ENCODE data around the gene PPM1H.
"Not testable (repeated sequence)": the region's sequence is repeated elsewhere in the genome, so short reads cannot be mapped to it uniquely, and the experiment has no call there.

The PPM1H gene

DNA sequence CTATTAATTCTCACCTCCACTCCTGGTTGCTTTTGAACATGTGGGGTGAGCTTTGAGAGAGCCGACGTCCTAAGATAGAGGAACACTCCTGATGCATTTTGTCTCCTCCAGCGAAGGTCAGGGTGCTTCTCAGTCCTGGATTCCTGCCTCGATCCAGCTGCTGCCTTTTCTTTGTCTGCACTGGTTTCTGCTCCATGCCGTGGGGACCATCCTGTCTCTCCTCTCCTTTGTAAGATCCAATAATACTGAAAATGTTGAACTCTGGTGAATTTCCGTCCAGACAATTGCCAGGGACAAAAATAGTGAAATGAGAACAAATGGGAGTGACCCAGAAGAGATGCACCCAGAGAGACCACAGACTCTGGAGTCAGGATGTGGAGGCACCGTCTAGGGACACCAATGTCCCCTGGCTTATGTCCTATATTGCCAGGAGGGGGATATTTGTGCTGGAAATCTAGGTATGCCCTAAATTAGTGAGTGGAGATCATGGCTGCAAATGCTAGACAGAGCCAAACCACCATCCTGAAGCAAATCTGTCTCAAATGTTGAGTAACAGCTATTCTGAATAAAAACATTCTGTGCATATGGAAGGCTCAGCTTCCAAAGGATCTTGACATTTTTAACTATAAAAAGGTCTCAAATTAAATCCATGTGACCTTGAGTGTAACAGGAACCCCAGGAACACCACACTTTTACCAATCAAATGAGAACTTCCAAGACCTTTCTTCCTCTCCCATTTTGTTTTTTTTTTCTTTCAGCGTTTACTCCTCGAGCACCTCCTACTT lies 170.9 kb downstream of the PPM1H start:
- Histone ChIP-seq H3K27me3 (ENCODE audit: insufficient read depth, low read depth, severe bottlenecking) (no peaks in the 10 kb centered on the region), H3K27ac (no peak overlapping the region), H3K36me3 (no peaks in the 10 kb centered on the region; the same call in 1 of the 2 replicates), H3K4me3 (ENCODE audit: low read depth, low read length) (no peak overlapping the region), H3K9me3 (ENCODE audit: severe bottlenecking) (no peaks in the 10 kb centered on the region)
- DNase-seq = no peak
- TF ChIP-seq, protein P1, sequence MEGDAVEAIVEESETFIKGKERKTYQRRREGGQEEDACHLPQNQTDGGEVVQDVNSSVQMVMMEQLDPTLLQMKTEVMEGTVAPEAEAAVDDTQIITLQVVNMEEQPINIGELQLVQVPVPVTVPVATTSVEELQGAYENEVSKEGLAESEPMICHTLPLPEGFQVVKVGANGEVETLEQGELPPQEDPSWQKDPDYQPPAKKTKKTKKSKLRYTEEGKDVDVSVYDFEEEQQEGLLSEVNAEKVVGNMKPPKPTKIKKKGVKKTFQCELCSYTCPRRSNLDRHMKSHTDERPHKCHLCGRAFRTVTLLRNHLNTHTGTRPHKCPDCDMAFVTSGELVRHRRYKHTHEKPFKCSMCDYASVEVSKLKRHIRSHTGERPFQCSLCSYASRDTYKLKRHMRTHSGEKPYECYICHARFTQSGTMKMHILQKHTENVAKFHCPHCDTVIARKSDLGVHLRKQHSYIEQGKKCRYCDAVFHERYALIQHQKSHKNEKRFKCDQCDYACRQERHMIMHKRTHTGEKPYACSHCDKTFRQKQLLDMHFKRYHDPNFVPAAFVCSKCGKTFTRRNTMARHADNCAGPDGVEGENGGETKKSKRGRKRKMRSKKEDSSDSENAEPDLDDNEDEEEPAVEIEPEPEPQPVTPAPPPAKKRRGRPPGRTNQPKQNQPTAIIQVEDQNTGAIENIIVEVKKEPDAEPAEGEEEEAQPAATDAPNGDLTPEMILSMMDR (IDR thresholded peaks at IDR 0.05; ENCODE audit: low read depth, low read length) = no peak

DNA sequence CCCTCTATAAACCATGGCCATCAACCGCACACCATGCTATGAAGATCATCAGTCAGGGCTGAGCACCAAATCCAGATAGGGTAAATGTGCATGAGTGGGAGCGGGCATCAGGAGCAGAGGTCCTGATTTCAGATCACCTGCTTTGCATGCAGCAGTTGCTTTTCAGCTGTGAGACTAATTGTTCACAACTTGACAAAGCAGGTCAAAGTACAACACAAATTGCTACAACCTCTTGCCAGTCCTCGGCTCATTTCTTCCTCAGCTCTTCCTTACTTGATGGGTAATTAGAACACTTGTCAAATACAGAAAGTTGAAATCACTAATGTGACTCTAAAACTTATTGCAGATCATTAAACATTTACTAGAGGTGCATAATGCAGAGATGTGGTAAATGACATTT lies 171.6 kb downstream of the PPM1H start:
- TF ChIP-seq, protein P1 (IDR thresholded peaks at IDR 0.05; ENCODE audit: low read depth, low read length) = no peak
- Histone ChIP-seq H3K9me3 (ENCODE audit: severe bottlenecking) (no peaks in the 10 kb centered on the region), H3K4me3 (ENCODE audit: low read depth, low read length) (no peak overlapping the region), H3K27me3 (ENCODE audit: insufficient read depth, low read depth, severe bottlenecking) (no peaks in the 10 kb centered on the region), H3K36me3 (no peaks in the 10 kb centered on the region; the same call in 1 of the 2 replicates), H3K27ac (no peak overlapping the region)
- no peak for DNase-seq

DNA sequence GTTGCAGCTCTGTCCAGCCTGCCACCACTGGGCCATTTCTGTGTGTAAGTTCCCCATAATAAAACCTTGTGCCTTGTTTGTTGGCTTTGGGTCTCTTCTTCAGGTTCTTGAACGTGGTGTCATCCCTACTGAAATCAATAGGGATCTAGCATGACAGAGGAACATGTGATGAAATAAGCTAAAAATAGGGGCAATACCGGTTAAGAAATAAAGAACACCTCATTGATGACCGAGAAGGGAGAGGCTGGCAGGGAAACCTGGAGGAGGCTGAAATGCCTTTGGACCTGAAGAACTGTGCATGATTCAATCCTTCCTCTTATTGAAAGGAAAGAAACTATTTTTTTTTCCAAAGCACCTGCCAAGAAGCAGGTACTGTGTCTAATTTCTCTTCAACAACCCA lies 172.3 kb downstream of the PPM1H start:
- no peak for DNase-seq
- H3K9me3 ChIP-seq (ENCODE audit: severe bottlenecking) = no peaks in the 10 kb centered on the region
- H3K4me3 ChIP-seq (ENCODE audit: low read depth, low read length) = no peak overlapping the region
- no peak overlapping the region for H3K27ac ChIP-seq
- no peaks in the 10 kb centered on the region for H3K27me3 ChIP-seq (ENCODE audit: insufficient read depth, low read depth, severe bottlenecking)
- TF ChIP-seq, protein P1 (IDR thresholded peaks at IDR 0.05; ENCODE audit: low read depth, low read length) = no peak
- H3K36me3 ChIP-seq = no peaks in the 10 kb centered on the region; the same call in 1 of the 2 replicates

DNA sequence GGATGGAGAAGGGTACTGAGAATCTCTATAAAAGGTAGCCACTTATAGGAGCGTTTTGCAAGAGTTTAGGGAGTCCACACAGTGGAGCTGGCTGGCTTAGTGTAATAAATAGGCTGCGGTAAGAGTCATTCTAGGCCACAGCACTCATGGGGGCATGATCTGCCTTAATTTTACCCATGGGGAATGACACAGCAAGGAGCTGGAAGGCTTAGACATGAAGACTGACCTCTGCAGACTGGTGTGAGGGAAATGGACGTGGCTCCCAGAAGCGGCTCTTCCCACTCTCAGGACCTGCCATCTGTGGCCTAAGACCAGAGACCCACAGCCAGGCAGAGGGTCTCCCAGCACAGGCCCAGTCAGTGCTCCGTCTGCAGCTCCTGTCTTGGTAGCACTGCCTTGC lies 173.3 kb downstream of the PPM1H start:
- H3K9me3 ChIP-seq (ENCODE audit: severe bottlenecking) = no peaks in the 10 kb centered on the region
- no peak overlapping the region for H3K4me3 ChIP-seq (ENCODE audit: low read depth, low read length)
- DNase-seq = no peak
- H3K27ac ChIP-seq = no peak overlapping the region
- TF ChIP-seq, protein P1 (IDR thresholded peaks at IDR 0.05; ENCODE audit: low read depth, low read length) = no peak
- no peaks in the 10 kb centered on the region for H3K27me3 ChIP-seq (ENCODE audit: insufficient read depth, low read depth, severe bottlenecking)
- H3K36me3 ChIP-seq = no peaks in the 10 kb centered on the region; the same call in 1 of the 2 replicates

DNA sequence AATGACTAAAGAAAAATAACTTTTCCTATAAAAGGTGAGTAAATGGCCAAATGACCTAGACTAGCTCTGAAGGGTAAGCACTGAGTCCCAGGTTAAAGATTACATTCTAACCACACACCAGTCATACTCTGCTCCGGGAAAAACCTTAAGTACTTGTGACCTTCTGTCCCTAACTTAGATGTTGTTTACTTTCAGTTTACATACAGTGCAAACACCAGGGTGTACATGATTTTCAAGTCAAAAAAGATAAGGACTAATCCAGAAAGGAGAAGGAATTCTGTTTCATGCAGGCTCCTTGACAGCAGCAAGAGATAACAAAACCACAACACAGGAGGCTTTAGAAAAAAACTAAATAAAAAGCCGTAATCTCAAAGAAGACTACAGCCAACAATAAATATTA lies 174.2 kb downstream of the PPM1H start:
- H3K4me3 ChIP-seq (ENCODE audit: low read depth, low read length) = no peak overlapping the region
- H3K27me3 ChIP-seq (ENCODE audit: insufficient read depth, low read depth, severe bottlenecking) = no peaks in the 10 kb centered on the region
- TF ChIP-seq, protein P1 (IDR thresholded peaks at IDR 0.05; ENCODE audit: low read depth, low read length) = no peak
- no peaks in the 10 kb centered on the region for H3K9me3 ChIP-seq (ENCODE audit: severe bottlenecking)
- no peak for DNase-seq
- H3K36me3 ChIP-seq = no peaks in the 10 kb centered on the region; the same call in 1 of the 2 replicates
- no peak overlapping the region for H3K27ac ChIP-seq

DNA sequence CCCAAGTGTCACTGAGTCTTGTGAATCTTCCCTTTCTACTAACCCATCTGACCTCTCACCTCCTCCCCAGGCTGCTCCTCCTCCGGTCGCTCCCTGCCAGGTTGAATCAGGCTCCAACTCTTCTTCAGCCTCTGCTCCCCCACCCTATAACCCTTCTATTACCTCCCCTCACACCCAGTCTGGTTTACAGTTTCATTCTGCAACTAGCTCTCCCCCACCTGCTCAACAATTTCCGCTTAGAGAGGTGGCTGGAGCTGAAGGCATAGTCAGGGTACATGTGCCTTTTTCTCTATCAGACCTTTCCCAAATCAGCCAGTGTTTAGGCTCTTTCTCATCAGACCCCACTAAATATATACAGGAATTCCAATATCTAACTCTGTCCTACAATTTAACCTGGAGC lies 174.6 kb downstream of the PPM1H start:
- H3K36me3 ChIP-seq; DNase-seq; H3K4me3 ChIP-seq (ENCODE audit: low read depth, low read length); H3K27me3 ChIP-seq (ENCODE audit: insufficient read depth, low read depth, severe bottlenecking); H3K9me3 ChIP-seq (ENCODE audit: severe bottlenecking); H3K27ac ChIP-seq: not testable (repeated sequence)

All from WERI-Rb-1 (cell line).